NCI-H446 (cell line): ENCODE measurements around the gene HSD17B7.

Experiments
- DNase-seq, 2 experiments: peaks; one replicate each; lab custom pipeline; 2025; lab: John Stamatoyannopoulos, UW

Gene HSD17B7

GRCh38 chr1:162856260-162856659, 65.8 kb downstream of the HSD17B7 start:
- no peak for DNase-seq

GRCh38 chr1:162857850-162858249, 67.3 kb downstream of the HSD17B7 start:
- no peak for DNase-seq

GRCh38 chr1:162859191-162859590, 68.7 kb downstream of the HSD17B7 start:
- no peak for DNase-seq

GRCh38 chr1:162861101-162861500, 70.6 kb downstream of the HSD17B7 start, which contains the start of gene CCDC190:
Gene CCDC190 (minus strand): TSS chr1:162861175. CDS start chr1:162859646, 1,529 bp downstream.
- no peak for DNase-seq

- no peak for DNase-seq
Observed at GRCh38 chr1:162861625-162862024, 71.1 kb downstream of the HSD17B7 start.
